NOMO-1 treated with dmso at 0.1 percent for 144 hours (cell line): ENCODE measurements around the gene PPP1R8.
"Not testable (repeated sequence)": the region's sequence is repeated elsewhere in the genome, so short reads cannot be mapped to it uniquely, and the experiment has no call there.

ENCODE experiments used
- DNase-seq: peaks from one replicate; lab custom pipeline; 2025; ENCODE audit not compliant: unreplicated experiment; lab: John Stamatoyannopoulos, UW

The PPP1R8 gene

DNA sequence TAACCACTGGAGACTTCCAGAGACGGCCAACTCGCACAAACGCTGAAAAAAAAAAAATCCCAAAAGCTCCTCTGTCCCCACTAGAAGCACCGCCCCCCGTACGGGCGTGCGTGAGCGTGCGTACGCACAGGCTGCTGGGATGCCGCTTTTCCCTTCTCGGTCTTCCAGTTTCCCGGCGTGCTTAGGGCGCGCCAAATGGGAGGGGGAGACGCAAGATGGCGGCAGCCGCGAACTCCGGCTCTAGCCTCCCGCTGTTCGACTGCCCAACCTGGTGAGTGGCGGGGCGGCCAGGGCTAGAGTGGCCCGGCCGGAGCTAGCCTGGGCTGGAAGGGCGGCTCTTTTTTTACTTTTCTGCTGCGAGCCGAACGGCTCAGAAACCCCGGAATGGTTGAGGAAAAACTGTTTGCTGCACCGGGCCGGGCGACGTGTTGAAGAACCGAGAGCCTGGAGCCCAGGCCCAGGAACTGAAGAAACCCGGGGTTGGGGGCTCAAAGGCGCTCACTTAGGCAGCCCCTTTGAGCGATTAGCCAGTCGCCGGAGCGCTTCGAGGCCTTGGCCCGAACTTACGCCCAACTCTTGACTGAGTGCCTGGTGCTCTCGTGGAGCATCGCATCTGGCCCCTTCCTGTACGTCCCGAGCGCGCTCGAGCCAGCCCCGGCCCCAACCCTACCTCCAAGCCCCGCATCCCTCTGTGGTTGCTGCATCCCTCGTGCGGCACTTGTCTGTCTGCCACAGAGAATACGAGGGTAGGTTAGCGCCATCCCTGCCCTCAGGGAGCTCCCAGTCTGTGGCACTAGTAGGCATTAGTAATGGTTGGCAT, at the start of gene PPP1R8:
Gene PPP1R8 (plus strand): TSS at position 162 of the 820 bp plus-strand sequence. CDS start 54 bp downstream, at position 216.
- DNase-seq = peak; percentile 95

GRCh38 chr1:27782950-27783349, 47.6 kb upstream of the PPP1R8 start:
- no peak for DNase-seq

DNA sequence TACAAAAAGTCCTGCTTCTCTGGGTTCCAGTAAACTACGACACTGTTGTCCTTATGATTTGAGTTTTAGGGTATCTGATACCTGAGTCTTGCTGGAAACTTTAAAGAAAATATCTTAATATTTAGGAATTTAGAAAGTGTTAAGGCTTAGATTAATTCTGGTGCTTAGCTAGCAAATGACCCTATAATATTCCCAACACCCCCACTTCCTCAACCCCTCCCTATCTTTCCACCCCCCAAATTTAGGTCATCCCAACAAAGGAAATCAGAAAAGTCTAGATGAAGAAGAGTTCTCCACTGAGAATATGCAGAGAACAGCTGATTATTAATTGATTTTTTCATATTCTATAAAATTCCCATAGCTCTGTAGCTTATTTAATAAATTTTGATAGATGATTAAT, 45.9 kb upstream of the PPP1R8 start:
- no peak for DNase-seq

DNA sequence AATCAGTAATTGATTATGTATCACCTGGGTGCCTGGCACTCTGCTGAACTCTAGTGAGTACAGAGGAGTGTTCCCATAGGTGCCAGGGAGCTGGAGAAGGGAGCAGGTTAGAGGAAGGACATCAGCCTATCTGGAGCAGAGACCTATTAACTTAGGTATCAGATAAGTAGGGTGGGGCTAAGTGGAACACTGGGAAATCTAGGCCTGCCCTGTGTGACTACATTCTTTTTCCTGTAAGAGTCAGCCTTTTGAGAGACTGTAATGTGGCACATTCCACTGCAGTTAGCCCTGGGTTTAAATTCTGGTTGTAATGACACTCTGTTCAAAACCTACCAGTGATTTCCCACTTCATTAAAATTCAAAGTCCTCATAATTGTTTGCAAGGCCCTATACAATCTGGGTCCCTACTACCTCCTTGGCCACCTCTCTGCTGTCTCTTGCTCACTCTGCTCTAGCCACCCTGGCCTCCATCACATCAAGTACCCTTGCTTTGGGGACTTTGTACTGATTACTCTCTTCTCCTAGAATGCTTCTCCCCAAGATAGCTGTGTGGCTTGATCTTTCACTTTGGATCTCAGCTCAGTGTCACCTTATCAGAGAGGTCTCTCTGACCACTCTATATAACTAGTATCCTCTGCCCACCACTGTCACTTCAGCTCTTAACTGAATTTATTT, 44.7 kb upstream of the PPP1R8 start:
- DNase-seq = no peak

- no peak for DNase-seq
Measured at GRCh38 chr1:27787895-27788294, 42.7 kb upstream of the PPP1R8 start.

GRCh38 chr1:27789540-27790041, 41.0 kb upstream of the PPP1R8 start:
- DNase-seq = peak; percentile 45

GRCh38 chr1:27790270-27790669, 40.3 kb upstream of the PPP1R8 start:
- not testable (repeated sequence) for DNase-seq

DNA sequence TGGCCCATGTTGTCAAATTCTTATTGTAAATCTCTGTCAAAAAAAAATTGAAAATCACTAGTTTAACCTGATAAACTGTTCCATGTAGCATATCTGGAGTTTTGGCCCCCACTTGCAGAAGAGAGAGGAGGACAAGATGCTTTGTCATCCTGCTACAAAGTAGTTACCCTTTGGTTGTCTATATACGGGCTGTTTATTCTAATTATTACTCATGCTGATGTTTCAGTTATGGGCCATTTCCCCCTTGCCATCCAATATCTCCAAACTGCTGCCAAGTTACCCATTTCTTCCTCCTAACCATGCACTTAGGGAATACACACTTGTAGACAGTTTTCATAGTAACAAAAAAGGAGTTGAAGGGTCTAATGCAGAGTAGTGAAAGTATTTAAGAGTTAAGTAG, 35.0 kb upstream of the PPP1R8 start:
- DNase-seq = no peak

- no peak for DNase-seq
Measured at GRCh38 chr1:27804791-27805190, 25.8 kb upstream of the PPP1R8 start.

DNA sequence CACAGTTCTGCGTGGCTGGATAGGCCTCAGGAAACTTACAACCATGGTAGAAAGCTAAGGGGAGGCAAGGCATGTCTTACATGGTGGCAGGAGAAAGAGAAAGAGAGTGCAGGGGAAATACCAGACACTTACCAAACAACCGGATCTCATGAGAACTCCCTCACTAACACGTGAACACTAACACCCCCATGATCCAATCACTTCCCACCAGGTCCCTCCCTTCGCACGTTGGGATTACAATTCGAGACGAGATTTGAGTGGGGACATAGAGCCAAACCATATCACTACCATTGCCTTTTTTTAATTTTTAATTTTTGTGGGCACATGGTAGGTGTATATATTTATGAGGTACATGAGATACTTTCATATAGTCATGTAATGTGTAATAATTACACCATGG, 23.8 kb upstream of the PPP1R8 start:
- DNase-seq = no peak

DNA sequence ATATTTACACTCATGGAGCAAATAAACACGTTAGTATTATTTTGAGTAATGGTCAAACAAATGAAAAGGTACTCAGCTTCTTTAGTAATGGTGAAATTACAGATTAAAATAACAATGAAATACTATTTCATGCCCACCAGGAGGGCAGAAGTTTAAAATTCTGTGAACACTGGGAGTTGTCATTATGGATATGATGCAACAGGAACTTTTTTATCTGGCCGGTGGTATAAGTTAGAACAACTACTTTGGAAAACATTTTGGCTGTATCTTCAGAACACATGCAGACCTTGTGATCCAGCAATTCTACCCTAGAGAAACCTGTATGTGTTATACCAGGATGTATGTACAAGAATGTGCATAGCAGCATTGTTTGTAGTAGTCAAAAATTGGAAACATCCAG, 23.2 kb upstream of the PPP1R8 start:
- DNase-seq = no peak

DNA sequence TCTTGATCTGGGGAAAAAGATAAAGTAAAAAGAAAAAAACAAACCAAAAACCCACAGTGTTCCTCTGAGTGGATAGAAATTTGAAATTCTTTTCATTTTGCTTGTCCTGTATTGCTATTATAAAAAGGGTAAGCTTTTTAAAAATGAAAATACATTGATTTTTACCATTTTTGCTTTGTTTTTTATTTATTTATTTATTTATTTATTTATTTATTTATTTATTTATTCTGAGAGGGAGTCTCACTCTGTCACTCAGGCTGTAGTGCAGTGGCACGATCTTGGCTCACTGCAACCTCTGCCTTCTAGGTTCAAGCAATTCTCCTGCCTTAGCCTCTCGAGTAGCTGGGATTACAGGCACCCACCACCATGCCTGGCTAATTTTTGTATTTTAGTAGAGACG, 22.5 kb upstream of the PPP1R8 start:
- not testable (repeated sequence) for DNase-seq

DNA sequence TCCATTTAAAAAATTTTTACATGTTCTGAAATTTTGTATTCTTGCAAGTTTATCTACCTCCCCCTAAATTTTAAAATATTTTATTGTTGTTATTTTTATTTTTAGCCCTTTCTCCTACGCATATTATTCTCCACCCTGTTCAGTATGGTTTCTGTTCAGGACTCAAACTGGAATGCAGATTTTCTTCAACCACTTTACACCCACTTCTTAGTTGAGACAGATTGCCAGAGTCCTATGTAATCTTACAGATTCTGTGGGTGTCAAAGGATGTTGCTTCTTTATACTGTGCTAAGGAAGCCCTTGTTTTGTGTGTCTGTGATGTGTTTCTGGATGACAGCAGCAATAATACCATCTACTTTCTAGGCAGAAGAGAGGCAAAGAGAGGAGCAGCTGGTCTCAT, 20.7 kb upstream of the PPP1R8 start:
- DNase-seq = no peak

DNA sequence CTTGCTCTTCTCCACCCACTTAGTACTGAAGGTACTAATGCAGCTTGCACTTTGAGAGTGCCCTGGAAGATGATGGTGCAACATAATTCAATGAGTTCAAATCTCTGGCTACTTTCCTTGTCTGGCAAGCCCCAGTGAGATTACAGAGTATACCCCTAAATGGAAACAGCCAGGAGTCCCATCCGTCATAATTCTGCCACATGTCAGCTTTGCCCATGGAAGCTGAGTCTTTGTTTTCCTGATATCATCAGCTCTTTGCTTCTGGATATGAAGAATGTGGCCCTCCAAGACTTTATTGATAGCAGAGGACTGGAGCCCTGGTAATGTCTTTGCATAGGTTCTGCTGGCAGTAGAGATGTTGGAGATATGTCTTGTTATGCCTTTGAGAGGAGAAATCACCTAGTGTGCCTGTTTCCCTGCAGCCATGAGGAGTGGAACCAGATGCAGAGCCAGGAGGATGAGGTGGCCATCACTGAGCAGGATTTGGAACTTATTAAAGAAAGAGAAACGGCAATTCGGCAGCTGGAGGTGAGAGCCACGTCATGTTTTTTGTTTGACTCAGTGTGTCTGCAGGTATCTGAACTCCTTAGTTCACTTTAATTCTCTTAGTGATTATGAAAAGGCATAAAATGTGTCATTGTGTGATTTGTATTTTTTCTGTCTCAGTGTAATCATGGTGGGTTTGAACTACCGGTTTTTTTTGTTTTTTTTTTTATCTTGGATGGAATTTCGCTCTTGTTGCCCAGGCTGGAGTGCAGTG, 18.7 kb upstream of the PPP1R8 start:
- no peak for DNase-seq

GRCh38 chr1:27816921-27817630, 13.5 kb upstream of the PPP1R8 start:
- DNase-seq = no peak

- DNase-seq = no peak
Measured at GRCh38 chr1:27821761-27822315, 8.7 kb upstream of the PPP1R8 start.

GRCh38 chr1:27823784-27824183, 6.8 kb upstream of the PPP1R8 start:
- no peak for DNase-seq

DNA sequence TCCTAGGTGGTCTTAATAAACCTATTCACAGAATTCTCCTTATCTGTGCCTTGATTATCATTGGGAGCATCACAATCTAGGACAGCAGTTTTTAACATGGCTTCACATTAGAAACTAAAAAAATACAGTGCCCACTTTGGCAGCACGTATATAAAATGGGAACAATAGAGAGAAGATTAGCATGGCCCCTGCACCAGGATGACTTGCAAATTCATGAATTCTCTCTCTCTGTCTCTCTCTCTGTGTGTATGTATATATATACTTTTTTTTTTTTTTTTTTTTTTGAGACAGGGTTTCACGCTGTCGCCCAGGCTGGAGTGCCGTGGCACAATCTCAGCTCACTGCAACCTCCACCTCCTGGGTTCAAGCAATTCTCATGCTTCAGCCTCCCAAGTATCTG, 6.2 kb upstream of the PPP1R8 start:
- no peak for DNase-seq

GRCh38 chr1:27829339-27829960, 1.1 kb upstream of the PPP1R8 start:
- DNase-seq = not testable (repeated sequence)
